Fibroblast of skin of left biceps (primary cell): ENCODE measurements around the gene CTXND2.

Experiments used
- DNase-seq, 2 experiments: peaks; one replicate each; pipeline ENCODE4 v3.0.0-alpha.2; 2013; ENCODE audit warnings: low read depth in 2 of 2

CTXND2 gene

GRCh38 chr1:150960646-150961045 lies 73.7 kb downstream of the CTXND2 start:
- DNase-seq, result no peak

DNA sequence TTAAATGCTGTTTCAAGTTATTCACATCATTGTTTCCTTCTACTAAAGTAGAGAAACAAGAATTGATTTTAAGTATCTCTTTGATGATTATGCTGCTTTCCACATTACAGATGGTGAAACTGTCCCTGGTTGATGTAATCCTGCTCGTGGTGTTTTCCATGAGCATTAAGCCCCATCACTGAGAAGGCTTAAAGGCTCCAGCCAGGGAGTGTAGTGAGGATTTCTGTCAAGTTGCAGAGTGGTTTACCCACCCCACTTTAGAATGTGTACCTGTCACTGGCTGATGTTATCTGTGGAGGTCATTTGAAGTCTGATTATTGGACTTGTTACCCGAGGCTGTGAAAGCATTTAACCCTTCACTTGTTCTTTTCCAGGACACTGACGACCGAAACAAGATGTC lies 74.8 kb downstream of the CTXND2 start:
- no peak for DNase-seq
